MM.1S (cell line): ENCODE results near the gene MDFI.

Experiments used
- EZH2 ChIP-seq: fragments of 300-600 bp; sonication (generic); optimal IDR thresholded peaks from 2 replicates; pipeline ENCODE3; 2017; ENCODE audit warnings: low read depth, mild to moderate bottlenecking, antibody characterized with exemption, low read length, mixed read lengths
- EZH2phosphoT487 ChIP-seq: fragments of 300-600 bp; sonication (generic); IDR thresholded peaks from 2 replicates; pipeline ENCODE4 v1.6.1; 2018; ENCODE audit warnings: antibody characterized with exemption, low read length
- TF ChIP-seq, protein P1 (sequence below): fragments of 300-600 bp; sonication (generic); IDR thresholded peaks from 2 replicates; pipeline ENCODE4 v1.5.1; 2016; ENCODE audit warnings: antibody characterized with exemption, low read length, mixed read lengths

DNA sequence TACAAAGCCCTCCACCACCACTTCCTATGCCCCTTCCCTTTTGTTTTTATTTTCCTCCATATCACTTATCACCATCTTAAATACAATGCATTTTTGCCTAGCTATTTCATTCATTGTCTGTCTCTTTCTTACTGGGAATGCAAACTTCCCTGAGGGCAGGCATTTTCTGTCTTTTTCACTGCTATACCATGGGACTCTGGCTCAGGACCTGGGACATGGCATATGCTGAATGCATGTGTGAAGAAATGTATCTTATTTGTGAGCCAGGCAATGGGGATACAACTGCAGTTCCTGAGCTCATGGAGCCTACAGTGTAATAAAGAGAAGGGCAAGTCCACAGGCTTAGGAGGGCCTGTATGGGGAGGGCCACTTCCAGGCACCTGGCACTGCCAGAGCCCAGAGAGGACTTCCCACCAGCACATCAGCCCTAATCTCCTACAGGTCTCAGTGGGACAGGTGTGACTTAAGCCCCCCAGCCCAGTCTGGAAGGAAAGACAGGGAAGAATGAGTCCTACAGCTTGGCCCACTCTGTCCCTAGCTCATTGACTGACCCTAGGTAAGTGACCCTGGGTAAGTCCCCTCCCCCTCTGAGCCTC, 53.9 kb downstream of the MDFI start:
- TF ChIP-seq, protein P1, sequence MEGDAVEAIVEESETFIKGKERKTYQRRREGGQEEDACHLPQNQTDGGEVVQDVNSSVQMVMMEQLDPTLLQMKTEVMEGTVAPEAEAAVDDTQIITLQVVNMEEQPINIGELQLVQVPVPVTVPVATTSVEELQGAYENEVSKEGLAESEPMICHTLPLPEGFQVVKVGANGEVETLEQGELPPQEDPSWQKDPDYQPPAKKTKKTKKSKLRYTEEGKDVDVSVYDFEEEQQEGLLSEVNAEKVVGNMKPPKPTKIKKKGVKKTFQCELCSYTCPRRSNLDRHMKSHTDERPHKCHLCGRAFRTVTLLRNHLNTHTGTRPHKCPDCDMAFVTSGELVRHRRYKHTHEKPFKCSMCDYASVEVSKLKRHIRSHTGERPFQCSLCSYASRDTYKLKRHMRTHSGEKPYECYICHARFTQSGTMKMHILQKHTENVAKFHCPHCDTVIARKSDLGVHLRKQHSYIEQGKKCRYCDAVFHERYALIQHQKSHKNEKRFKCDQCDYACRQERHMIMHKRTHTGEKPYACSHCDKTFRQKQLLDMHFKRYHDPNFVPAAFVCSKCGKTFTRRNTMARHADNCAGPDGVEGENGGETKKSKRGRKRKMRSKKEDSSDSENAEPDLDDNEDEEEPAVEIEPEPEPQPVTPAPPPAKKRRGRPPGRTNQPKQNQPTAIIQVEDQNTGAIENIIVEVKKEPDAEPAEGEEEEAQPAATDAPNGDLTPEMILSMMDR: no peak
- TF ChIP-seq EZH2 (no peak), EZH2phosphoT487 (no peak)
